Measurements from ENCODE around the gene MYOF.
"Not testable (repeated sequence)": the region's sequence is repeated elsewhere in the genome, so short reads cannot be mapped to it uniquely, and the experiment has no call there.

The MYOF gene

DNA sequence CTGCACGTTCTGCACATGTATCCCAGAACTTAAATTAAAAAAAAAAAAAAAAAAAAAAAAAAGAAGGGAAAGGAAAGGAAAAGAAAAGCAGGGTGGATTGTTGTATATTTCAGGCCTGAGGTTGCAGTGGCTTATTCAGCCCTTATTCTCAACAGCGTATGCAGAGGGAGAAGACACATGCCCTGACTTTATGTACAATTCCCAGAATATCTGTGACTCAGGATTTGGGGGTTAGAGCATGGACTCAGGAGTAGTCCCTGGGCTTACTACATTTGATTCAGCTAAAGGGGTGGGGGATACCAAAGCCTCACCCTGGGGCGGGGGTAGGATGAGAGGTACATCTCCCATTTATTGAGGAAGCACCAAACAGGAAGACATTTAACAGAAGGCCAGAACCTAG lies 137.4 kb downstream of the MYOF start:
- DNase-seq (ENCODE audit: low read depth), result no peak

DNA sequence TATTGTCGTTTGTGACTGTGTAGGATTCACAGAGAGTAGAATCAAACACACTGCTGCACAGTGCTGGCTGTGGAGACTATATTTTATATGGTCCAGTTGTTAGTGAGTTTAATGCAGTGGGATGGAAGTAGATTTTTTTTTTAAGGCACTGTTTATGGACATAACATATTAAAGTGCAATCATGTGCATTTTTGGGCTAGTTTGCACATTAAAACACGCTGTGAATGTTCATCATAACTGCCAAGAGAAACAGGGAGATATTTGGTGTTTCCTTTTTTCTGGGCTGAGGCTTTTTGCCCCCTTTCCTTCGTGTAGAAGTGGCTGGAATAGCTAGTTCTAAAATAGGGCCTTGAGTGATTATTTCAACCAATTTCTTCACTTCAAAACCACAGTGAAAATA lies 139.2 kb downstream of the MYOF start:
- DNase-seq (ENCODE audit: low read depth), result no peak

DNA sequence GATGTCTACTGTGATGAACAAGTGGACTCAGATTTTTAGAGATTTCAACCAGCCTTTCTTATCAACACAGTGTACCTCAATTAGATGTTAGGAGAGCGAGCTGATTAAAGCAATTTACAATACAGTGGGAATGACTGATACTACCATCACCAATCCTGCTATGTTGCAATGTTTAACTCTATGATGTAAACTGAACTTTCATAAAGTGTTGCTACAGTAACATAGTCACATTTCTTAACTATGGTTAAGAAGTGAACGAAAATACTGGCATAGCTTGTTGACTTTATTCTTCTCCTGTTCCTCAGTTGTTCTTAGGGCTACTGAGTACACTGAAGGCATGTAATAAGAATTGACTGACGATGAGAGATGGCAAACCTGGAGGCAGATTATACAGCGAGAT lies 139.8 kb downstream of the MYOF start:
- DNase-seq (ENCODE audit: low read depth), result no peak

DNA sequence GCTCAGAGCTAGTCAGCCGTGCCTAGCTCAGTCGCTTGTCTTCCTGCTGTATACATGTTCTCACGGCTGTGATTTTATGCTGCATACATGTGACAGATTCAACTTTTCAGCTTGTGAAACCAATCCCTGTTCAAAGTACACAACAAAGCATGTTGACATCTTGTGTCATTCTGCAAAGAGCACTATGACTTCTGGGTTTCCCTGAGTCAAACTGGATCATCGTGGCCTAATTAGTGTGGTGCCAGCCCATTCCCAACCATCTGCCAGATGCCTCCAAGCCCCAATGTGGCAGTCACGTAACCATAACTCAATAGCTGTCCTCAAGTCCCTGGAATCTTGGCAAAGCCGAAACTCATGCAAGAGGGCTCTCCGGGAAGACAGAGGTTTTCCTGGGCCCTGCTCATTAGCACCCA lies 144.8 kb downstream of the MYOF start:
- no peak for DNase-seq (ENCODE audit: low read depth)

DNA sequence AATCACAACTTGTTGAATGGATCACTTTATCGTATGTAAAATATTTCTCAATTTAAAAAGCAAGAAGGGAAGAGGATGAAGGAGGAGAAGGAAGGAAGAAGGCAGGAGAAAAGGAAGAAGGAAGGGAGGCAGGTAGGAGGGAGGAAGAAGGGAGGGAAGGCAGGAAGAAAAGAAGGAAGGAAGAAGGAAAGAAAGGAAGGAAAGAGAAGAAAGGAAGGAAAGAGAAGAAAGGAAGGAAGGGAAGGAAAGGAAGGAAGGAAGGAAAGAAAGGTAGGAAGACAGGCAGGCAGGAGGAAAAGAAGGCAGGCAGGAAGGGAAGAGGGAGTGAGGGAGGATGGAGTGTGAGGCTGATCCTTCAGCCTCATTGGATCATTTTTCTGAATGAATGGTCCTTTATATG lies 145.5 kb downstream of the MYOF start:
- DNase-seq (ENCODE audit: low read depth), result no peak

DNA sequence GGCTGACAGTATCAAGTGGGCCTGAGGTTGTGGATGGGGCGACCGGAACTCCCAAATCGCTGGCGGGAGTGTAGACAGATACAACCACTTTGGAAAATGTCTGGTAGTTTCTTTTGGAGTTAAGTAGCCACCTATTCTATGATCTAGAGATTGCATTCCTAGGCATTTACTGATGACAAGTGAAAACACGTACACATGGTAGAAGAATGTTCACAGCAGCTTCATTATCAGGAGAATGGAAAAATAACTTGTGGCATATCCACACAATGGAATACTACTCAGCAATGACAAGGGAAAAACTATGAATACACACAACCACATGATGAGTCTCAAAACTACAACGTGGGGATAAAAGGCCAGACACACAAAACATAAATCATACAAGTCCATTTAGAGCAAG lies 146.0 kb downstream of the MYOF start:
- no peak for DNase-seq (ENCODE audit: low read depth)

DNA sequence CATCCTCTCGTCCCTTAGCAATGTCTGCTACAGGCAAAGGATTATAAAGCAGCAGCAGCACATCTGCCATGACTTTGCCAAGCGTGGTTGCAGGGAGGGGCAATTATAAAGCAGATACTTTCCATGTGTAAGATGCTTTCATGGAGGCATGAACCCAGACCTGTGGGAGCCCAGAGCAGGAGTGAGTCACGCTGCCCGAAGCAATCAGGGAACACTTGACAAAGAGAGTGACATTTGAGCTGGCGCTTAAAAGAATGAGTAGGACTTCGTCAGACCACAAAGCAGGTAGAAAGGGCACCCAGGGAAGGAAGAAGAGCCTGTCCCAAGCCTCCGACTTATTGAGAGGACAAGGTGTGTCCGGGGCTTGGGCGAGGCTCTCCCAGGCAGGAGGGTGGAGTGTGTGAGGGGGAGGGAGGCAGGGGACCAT lies 147.2 kb downstream of the MYOF start:
- DNase-seq (ENCODE audit: low read depth), result no peak

DNA sequence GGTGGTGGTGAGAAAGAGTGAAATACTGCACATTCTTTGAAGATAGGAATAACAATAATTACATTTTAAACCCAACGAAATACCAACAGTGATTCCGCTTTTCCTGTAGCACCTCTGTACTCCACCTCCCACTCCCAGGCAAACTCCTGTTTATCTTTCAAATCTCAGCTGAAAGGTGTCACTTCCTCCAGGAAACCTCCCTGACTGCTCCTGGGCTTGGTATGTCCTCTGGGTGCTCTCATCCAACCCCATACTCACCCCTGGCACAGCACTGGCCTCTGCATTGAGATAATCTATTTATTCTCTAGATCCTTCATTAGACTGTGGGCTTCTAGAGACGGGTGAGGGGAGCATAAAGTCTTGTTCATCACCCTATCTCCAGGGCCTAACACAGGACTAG lies 148.0 kb downstream of the MYOF start:
- no peak for DNase-seq (ENCODE audit: low read depth)

DNA sequence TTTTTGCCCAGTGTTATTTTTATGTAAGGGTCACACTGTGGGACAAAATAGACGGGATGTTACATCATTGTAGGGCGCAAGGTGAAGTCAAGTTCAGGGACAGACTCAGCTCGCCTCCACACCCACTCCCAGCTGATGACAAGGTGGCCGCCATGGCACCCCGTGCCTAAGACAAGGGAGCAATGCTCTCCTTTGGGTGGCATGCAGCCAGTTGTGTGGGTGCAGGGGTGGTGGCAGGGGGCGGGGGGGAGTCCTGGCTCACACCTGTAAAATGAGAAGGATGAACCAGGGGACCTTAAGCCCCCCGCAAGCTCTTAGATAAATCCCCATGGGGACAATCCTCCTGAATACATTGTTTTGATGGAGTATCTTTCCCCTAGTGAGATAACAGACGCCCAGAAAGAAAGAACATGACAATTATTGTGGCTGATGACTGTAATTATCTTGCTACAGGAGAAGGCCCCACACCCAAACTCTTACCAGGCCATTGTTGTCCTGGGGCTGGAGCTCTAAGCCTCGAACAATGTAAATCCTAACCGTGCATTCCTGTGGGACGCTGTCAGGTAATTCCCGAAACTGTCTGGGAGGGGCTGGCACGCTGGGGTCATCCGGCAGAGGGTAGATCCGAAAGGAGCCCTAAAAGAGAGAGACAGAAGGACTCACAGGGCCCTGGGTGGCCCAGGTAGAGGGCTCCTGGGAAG lies 148.7 kb downstream of the MYOF start:
- no peak for DNase-seq (ENCODE audit: low read depth)

DNA sequence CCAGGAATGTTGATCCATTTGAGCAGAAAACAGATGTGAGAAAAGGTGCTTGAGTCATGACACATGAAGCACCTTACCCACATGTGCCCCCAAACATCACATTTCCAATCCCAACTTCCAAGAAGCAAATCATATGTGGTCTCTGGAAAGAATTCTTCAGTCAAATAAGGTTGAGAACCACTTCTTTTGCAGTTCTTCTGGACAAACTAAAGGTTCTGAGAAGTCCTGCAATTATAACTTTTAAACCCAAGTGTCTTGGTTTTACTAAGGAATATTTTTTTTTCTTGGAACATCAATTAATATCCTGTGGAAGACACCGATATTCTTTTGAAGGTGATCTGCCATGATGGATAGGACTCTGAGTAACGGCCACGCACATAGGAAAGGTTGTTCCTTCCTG lies 151.3 kb downstream of the MYOF start:
- no peak for DNase-seq (ENCODE audit: low read depth)

DNA sequence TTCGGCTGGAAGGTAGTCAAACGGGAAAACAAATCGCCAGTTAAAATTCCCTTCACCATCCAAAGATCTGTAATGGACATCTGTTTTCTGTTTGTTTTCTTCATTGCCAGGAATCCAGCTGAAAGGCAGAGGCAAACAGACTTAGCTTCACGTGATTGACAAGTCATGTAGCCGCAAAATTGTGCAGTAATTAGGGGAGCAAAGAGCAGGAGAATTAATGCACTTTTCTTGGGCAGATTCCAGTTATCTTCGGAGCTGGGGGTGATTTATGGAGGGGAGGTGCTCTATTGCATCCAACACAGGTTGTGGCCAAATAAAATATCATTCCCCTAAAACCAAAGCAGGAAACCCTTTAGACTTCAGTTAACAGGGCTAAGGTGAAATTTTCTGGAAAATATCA lies 162.2 kb downstream of the MYOF start:
- no peak for DNase-seq (ENCODE audit: low read depth)

DNA sequence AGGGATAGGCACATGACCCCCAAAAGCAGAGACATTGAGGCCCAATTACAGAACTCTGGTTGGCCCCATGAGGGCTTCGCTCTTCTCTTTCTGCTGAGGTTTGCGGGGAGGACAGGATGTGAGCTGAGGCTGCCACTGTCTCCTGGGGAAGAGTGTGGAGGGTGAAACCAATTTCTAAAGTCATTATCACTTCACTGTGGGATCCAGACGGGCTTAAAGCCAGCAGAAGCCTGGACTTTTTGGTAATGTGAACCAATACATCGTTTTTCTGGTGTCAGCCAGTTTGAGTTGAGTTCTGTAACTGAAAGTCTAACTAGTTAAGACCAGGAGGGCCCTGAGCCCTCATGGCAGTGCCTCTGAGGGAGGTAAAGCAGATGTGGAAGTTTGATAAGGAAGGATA lies 163.0 kb downstream of the MYOF start:
- no peak for DNase-seq (ENCODE audit: low read depth)

DNA sequence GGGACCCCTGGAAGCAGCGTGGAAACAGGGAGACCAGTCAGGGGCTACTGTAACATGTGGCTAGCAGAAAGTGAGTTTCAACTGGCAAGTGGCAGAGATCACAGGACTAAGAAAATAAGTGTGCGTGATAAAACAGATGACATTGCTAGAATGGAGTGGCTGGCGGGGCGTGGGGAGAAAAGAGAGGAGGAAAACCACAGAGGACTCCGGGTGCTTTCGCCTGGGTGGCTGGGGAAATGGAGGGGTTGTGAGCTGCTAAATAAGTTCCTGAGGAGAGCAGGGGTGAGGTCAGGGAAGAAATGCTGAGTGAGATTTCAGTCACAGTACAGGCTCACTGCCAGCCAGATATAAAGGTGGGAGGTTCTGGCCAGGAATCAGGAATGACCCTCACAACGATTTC lies 166.9 kb downstream of the MYOF start:
- DNase-seq (ENCODE audit: low read depth), result no peak

DNA sequence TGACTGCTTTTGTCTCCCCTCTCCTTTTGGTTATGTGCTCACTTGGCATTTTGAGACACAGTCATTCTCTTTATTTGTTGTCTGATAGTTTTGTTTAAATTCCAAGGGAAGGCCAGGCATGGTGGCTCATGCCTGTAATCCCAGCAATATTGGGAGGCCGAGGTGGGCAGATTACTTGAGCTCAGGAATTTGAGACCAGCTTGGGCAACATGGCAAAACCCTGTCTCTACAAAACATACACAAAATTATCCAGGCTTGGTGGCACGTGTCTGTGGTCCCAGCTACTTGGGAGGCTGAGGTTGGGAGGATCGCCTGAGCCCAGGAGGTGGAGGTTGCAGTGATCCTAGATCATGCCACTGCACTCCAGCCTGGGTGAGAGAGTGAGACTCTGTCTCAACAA lies 167.5 kb downstream of the MYOF start:
- DNase-seq (ENCODE audit: low read depth), result not testable (repeated sequence)

DNA sequence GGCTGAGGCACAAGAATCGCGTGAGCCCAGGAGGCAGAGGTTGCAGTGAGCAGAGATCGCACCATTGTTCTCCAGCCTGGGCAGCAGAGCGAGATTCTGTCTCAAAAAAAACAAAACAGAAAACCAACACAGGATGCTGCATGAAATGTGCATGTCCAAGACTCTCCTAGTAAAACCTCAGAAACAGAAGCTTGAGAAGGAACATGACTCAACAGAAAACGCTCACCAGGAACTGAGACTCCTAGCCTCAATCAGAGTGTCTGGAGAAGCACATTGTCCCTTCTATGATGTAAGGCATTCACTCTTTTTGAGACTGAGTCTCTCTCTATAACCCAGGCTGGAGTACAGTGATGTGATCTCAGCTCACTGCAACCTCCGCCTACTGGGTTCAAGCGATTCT lies 168.3 kb downstream of the MYOF start:
- no peak for DNase-seq (ENCODE audit: low read depth)

DNA sequence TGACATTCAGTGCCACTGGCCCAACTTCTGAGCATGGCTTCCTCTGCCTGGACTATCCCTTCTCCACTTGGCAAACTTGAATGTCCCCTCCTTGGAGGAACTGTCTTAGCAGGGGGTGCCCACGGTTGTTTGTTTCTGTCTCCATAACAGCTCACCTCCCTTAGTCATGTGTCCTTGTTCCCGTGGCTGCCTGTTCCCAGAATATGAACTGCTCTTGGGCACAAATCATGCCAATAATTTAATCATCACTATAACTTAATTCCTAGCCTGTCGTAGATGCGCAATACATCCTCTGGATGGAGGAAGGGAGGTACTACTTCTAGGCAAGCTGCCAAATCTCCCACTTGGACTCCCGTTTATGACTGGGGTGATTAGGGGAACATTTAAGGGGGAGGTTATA lies 173.1 kb downstream of the MYOF start:
- no peak for DNase-seq (ENCODE audit: low read depth)

DNA sequence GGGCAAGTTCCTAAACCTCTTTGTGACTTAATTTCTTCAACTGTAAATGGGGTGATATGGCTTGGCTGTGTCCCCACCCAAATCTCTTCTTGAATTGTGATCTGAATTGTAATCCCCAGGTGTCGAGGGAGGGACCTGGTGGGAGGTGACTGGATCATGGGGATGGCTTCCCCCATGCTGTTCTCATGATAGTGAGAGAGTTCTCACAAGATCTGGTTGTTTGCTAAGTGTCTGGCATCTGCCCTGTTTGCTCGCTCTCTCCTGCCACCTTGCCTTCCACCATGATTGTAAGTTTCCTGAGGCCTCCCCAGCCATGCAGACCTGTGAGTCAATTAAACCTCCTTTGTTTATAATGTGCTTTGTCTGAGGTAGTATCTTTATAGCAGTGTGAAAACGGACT lies 177.0 kb downstream of the MYOF start:
- DNase-seq (ENCODE audit: low read depth), result no peak

DNA sequence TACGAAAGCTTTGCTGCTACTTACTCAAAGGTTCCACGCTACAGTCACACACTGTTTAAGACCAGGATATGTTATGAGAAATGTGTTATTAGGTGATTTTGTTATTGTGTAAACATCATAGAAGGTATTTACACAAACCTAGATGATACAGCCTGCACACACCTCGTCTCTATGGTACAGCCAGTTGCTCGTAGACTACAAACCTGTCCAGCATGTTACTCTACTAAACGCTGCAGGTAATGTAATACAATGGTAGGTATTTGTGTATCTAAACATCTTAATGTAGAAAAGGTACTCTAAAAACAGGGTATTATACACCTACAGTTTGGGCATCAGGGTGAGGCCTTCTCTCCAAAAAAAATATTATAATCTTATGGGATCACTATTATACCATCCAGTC lies 181.2 kb downstream of the MYOF start:
- no peak for DNase-seq (ENCODE audit: low read depth)

DNA sequence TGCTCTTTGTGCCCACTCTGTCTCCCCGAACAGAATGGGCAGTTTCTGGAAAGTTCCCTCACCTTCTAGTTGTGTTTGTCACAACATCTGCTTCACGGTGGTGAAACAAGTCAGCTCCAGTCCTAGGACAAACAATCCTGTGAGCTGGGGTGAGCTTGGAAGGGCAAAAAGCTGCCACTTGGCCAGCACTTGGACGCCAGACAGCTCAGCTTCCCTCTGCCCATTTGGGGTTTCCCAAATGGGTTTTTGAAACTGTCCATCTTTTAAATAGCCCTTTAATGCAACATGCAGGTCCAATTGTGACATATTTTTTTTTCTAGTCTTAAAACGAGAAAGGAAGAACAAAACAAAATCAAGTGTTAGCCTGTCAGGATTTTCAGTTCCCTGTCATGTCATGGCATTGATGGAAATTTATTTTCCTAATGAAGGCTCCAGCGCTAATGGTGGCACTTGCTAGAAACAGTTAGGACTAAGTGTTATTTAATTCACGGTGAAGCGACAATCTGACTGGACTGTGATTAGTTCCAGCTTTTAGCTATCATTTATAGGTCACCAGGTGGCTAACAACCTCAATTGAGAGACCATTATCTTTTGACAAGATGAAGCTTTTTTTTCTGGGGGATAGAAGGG lies 181.7 kb downstream of the MYOF start:
- DNase-seq (ENCODE audit: low read depth), result no peak

DNA sequence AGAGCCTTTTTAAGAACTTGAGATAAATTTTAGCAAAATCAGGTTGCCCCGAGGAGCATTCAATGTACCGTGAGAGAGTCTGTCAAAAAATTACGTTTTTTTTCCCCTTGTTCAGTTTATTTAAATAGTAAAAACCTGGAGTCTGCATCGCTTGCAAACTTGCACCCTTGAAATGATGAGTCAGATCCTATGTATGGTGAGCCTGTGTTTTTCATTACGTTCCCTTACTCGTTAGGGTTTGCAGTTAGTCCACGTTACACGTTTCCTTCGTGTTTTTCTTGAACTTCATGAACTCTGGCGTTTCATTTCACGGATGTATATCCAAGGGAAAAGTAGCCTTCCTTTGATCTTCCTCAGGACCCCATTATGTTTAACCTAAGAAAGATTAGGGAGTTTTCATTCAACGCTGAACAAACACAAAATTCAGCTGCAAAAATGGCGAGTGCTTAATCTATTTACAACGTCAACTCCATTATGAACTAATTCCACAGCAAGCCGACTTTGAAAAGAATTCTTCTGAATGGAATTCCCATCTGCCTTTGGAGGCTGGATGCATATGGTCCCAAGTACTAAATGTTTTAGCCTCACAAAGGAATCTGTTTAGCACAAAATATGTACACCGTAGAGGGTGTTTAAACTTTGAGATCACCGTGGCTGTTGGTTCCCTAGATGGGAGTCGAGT lies 182.4 kb downstream of the MYOF start:
- DNase-seq (ENCODE audit: low read depth), result no peak

DNA sequence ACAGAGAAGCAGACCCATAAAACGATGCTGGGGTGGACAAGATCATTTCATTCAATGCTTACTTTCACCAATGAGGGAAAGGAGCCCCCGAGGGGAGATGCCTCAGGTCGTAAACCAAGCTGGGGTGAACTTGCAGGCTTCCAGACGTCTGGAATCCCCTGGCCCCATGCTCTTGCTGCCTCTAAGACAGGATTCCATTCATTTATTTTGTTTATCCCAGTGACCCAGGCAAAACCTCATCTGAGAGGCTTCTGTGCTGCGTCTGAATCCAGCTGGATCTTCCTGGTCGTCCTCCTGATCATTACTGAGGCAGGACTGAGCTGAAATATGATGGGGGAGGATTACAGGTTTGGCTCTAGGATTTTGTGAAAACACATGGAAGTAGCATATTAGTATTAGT lies 182.9 kb downstream of the MYOF start:
- DNase-seq (ENCODE audit: low read depth), result no peak

DNA sequence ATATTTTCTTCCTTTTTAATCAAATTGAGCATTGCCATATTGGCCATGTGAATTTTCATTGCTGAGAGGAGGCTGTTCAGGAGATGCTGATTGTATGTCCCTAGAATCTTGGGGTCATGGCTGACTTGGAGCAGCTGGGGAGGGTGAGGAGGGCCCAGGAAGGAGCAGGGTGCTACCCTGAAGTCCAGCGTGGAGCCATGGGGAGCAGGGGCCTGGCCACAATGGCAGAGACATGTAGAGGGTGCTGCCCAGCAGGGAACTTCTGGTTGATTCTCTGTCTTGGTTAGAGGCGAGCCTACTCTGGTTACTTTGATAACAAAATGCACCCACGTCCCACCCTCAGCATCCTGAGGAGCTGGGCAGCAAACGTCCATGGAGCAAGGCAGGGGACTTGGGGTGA lies 186.0 kb downstream of the MYOF start:
- DNase-seq (ENCODE audit: low read depth), result no peak

DNA sequence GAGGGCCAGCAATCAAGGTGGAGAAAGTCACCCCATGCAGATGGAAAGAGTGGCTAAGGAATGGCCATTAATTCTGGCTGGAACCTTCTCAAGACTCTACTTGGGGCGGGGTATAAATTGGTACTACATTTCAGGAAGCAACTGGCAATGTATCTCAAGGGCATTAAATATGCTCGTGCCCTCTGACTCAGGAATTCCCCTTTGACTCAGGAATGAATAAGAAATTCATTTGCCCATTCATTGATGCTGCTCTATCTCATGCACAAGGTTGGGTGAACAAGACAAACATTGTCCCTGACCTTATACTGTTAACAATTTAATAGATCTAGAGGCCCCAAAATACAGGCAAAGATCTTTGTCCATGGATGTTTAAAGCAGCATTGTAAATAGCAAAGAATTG lies 188.1 kb downstream of the MYOF start:
- DNase-seq (ENCODE audit: low read depth), result no peak

All from stimulated activated CD8-positive, alpha-beta memory T cell treated with anti-CD3 and anti-CD28 coated beads, Interleukin-12 subunit alpha, Interleukin-12 subunit beta, amount 100 ng/mL, for 4 hours (primary cell).